BJ (cell line): ENCODE data around the gene FAIM2. TPM values are rescaled to one million over a fixed set of nuclear protein-coding genes. Genes with fewer than 3 reads are reported as not detected.

Experiments
- CTCF ChIA-PET: fragments of 350-600 bp; formaldehyde crosslinking; extraction: SDS; loops from one replicate; lab custom pipeline; 2021; ENCODE audit warnings: antibody characterized with exemption, inconsistent platforms; lab: Yijun Ruan, JAX
- POLR2A ChIA-PET: fragments of 300-600 bp; sonication (Branson Sonifier 250); formaldehyde crosslinking; extraction: SDS; loops from one replicate; lab custom pipeline; 2021; ENCODE audit warnings: antibody characterized with exemption; lab: Charles Lee
- DNase-seq: peaks from one replicate; pipeline ENCODE4 v3.0.0-alpha.2; 2011; ENCODE audit warnings: low read depth
- H3K27me3 ChIP-seq: 2 replicates; pipeline ENCODE4 v1.6.0; 2011; ENCODE audit warnings: low read length; ENCODE audit not compliant: control insufficient read depth, insufficient read depth
- H3K36me3 ChIP-seq: 2 replicates; pipeline ENCODE4 v1.5.1; 2011; ENCODE audit warnings: low read length; ENCODE audit not compliant: control insufficient read depth, insufficient read depth
- H3K4me3 ChIP-seq: 2 replicates; pipeline ENCODE4 v1.5.1; 2011; ENCODE audit warnings: low read depth, mild to moderate bottlenecking, control low read depth, low read length
- CTCF ChIP-seq: IDR thresholded peaks from 2 replicates; pipeline ENCODE4 v1.5.1; 2011; ENCODE audit warnings: low read depth, mild to moderate bottlenecking, control low read depth, inconsistent platforms, low read length, moderate library complexity; ENCODE audit not compliant: insufficient read depth
- polyA plus RNA-seq: library from polyadenylated mRNA; depleted of rRNA; stranded (reverse); fragments of >200 nt; gene quantifications from 2 replicates; pipeline ENCODE4 v1.2.3, GENCODE V29; 2011

Gene FAIM2
- polyA plus RNA-seq, 1 experiment: 3.6 TPM

- TF ChIP-seq CTCF: no peak
- no peak overlapping the region for H3K4me3 ChIP-seq
- ChIA-PET CTCF (interaction anchor here (0.6 to 3.9 kb wide), 24 partner anchors 8 to 128 kb away, joined by 3 to 51 read pairs (median 8); partner anchors contain the start of gene AQP5), POLR2A (no interaction called here)
- H3K27me3 ChIP-seq: peaks cover 5% of the 10 kb centered on the region
- no peak for DNase-seq
- no peaks in the 10 kb centered on the region for H3K36me3 ChIP-seq
Measured at GRCh38 chr12:49946497-49946896, 42.8 kb upstream of the FAIM2 start.

GRCh38 chr12:49946086-49946485, 42.4 kb upstream of the FAIM2 start:
- no peak overlapping the region for H3K4me3 ChIP-seq
- H3K27me3 ChIP-seq: peaks cover 5% of the 10 kb centered on the region
- ChIA-PET CTCF (interaction anchor here (0.6 to 3.9 kb wide), 35 partner anchors 9 to 1272 kb away, joined by 3 to 51 read pairs (median 5); partner anchors contain the start of genes AQP5 and POU6F1), POLR2A (no interaction called here)
- no peak for TF ChIP-seq CTCF
- no peak for DNase-seq
- no peaks in the 10 kb centered on the region for H3K36me3 ChIP-seq

GRCh38 chr12:49945394-49946080, 41.8 kb upstream of the FAIM2 start:
- H3K4me3 ChIP-seq: no peak overlapping the region
- peak; percentile 93 for TF ChIP-seq CTCF
- H3K27me3 ChIP-seq: peaks cover 5% of the 10 kb centered on the region
- ChIA-PET POLR2A (no interaction called here), CTCF (interaction anchor here (0.6 to 3.9 kb wide), 34 partner anchors 9 to 1272 kb away, joined by 3 to 51 read pairs (median 5); partner anchors contain the start of genes AQP5 and POU6F1)
- H3K36me3 ChIP-seq: no peaks in the 10 kb centered on the region
- DNase-seq: peak; percentile 9

- H3K4me3 ChIP-seq: no peak overlapping the region
Measured at GRCh38 chr12:49944718-49945117, 41.0 kb upstream of the FAIM2 start.

More at GRCh38 chr12:49944718-49945117, 41.0 kb upstream of the FAIM2 start:
- ChIA-PET CTCF (interaction anchor here (1.1 to 3.9 kb wide), 11 partner anchors 10 to 124 kb away, joined by 3 to 51 read pairs (median 25); no protein-coding TSS in a partner anchor), POLR2A (no interaction called here)
- Histone ChIP-seq H3K36me3 (no peaks in the 10 kb centered on the region), H3K27me3 (peaks cover 5% of the 10 kb centered on the region; the same call in 1 of the 2 replicates)
- TF ChIP-seq CTCF: no peak
- no peak for DNase-seq
